ENCODE measurements around the gene OR2F1. TPM values are rescaled to one million over a fixed set of nuclear protein-coding genes. Genes with fewer than 3 reads are reported as not detected.

Gene OR2F1
- polyA plus RNA-seq, 1 donor: 0.13 TPM

DNA sequence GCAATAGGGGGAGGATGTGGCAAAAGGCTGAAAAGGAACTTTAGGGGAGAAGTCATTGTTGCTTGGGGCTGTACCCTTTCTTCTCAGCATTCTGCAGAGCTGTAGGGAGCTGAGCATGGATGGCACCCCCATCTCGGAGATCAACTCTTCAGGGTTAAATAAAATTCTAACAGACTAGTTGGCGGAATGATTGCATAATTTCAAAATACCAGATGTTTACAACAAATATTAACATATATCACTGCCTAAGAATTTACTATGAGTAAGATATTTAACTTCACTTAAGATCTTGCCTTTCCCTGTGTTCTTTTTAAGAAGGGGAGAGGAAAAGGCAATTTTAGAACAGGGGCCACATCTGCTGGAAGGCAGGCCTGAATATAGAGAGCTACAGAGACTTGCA, 509 bp upstream of the OR2F1 start:
- no peak for DNase-seq
- no peak overlapping the region for H3K4me3 ChIP-seq (ENCODE audit: low read length)
- no CpG with 5 or more reads among the region's 2 CpGs for WGBS (ENCODE audit: insufficient coverage, low lambda C conversion rate)

DNA sequence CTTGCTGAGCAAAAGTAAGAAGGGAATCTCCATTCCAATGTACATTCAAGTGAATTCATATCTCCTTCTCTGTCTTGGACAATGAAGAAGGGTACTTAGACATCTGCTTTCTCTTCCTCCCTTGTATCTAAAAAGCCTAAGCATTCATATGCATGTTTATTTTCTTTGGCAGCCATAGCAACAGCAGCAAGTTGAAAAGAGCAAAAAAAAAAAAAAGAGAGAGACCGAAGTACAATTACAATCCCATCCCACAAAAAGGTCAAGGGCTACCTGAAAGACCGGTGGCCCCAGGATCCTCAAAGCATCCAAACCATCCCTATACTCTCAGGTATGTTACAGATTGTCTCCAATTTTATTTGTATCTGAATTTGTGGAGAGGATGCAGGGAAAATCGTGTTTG, 4.1 kb downstream of the OR2F1 start:
- H3K27ac ChIP-seq (ENCODE audit: low read length): no peak overlapping the region
- H3K9me3 ChIP-seq (ENCODE audit: control insufficient read depth, low read depth, low read length): no peaks in the 10 kb centered on the region
- H3K36me3 ChIP-seq (ENCODE audit: control insufficient read depth, insufficient read depth, low read length): no peaks in the 10 kb centered on the region
- no peaks in the 10 kb centered on the region for H3K27me3 ChIP-seq (ENCODE audit: control insufficient read depth, insufficient read depth, low read length)
- no peak overlapping the region for H3K4me3 ChIP-seq (ENCODE audit: low read length)
- peak; percentile 37 to 70 for DNase-seq
- 0% methylated on average over 1 of the region's 3 CpGs for WGBS (ENCODE audit: insufficient coverage, low lambda C conversion rate)
- H3K4me1 ChIP-seq (ENCODE audit: control insufficient read depth, insufficient read depth, low read length): peaks cover 5% of the 10 kb centered on the region

More for the DNA sequence above, 509 bp upstream of the OR2F1 start:
- H3K27ac ChIP-seq (ENCODE audit: low read length): no peak overlapping the region
- H3K4me1 ChIP-seq (ENCODE audit: control insufficient read depth, insufficient read depth, low read length): peaks cover 5% of the 10 kb centered on the region
- no peaks in the 10 kb centered on the region for H3K9me3 ChIP-seq (ENCODE audit: control insufficient read depth, low read depth, low read length)
- no peaks in the 10 kb centered on the region for H3K27me3 ChIP-seq (ENCODE audit: control insufficient read depth, insufficient read depth, low read length)
- H3K36me3 ChIP-seq (ENCODE audit: control insufficient read depth, insufficient read depth, low read length): no peaks in the 10 kb centered on the region

DNA sequence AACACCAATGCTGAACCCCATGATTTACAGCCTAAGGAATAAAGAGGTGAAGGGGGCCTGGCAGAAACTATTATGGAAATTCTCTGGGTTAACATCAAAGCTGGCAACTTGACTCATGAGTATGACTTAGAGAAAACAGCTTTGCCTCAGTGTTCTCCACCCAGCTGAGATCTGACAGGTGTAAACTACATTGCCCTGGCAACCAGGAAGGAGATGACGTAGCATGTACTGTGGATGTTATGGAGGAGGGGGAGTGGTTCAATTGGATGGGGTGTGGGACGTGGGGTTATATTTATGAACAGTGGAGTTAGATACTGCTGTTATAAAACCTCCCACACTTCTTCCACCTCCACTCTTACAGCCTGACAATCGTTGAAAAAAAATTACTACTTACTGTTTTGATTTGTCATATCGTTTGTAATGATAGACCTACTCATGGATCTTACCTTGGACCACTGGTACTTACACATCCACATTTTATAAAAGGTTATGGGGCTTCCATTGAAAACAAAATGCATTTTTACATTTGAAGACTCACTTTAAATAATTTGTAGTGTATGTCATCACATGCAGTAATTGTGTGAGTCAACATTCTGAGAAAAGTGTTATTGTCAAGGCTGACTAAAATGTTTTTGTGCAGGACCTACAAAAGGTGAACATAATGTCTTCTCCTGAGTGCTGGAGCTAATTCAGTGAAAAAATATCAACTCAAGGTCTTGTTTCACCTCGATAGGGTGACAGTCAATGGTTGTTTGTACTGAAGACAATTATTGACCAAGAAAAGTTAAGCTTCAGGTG, 6.4 kb downstream of the OR2F1 start:
- Histone ChIP-seq H3K4me1 (ENCODE audit: control insufficient read depth, insufficient read depth, low read length) (peaks cover 13% of the 10 kb centered on the region), H3K36me3 (ENCODE audit: control insufficient read depth, insufficient read depth, low read length) (no peaks in the 10 kb centered on the region), H3K27ac (ENCODE audit: low read length) (no peak overlapping the region), H3K9me3 (ENCODE audit: control insufficient read depth, low read depth, low read length) (no peaks in the 10 kb centered on the region), H3K4me3 (ENCODE audit: low read length) (no peak overlapping the region), H3K27me3 (ENCODE audit: control insufficient read depth, insufficient read depth, low read length) (no peaks in the 10 kb centered on the region)
- no peak for DNase-seq
- WGBS (ENCODE audit: insufficient coverage, low lambda C conversion rate): 83% methylated on average over 2 of the region's 5 CpGs

DNA sequence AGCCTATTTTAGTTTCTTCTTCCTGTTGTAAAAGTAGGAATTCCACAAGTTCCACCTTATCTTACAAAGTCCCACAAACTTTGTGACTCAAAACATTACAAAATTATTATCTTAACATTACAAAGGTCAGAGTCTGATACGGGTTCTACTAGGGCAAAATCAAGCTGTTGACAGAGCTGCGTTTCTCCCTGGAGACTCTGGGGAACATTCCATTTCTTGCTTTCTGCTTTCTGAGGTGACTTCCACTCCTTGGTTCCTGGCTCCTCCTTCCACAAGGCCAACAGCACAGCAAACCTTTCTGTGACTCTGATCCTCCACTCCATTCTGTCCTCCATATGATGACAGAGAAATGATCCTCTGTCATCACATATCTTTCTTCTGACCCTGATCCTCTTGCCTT, 10.6 kb downstream of the OR2F1 start:
- Histone ChIP-seq H3K36me3 (ENCODE audit: control insufficient read depth, insufficient read depth, low read length) (no peaks in the 10 kb centered on the region), H3K27ac (ENCODE audit: low read length) (peak overlapping the region; percentile 82), H3K27me3 (ENCODE audit: control insufficient read depth, insufficient read depth, low read length) (no peaks in the 10 kb centered on the region), H3K9me3 (ENCODE audit: control insufficient read depth, low read depth, low read length) (no peaks in the 10 kb centered on the region), H3K4me3 (ENCODE audit: low read length) (no peak overlapping the region), H3K4me1 (ENCODE audit: control insufficient read depth, insufficient read depth, low read length) (peaks cover 8% of the 10 kb centered on the region)
- DNase-seq: peak; percentile 78 to 89
- WGBS (ENCODE audit: insufficient coverage, low lambda C conversion rate): no CpG with 5 or more reads among the region's 2 CpGs

DNA sequence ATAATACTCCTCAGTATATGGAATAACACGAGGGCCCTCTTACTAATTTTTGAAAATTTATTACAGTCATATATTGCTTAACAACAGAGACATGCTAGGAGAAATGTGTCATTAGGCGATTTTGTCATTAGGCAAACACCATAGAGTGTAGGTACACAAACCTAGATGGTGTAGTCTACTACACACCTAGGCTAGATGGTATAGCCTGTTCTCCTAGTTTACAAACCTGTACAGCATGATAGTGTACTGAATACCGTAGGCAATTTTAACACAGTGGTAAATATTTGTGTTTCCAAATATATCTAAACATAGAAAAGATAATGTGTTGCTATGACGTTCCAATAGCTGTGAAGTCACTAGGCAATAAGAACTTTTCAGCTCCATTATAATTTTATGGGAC, 12.8 kb downstream of the OR2F1 start:
- no peaks in the 10 kb centered on the region for H3K36me3 ChIP-seq (ENCODE audit: control insufficient read depth, insufficient read depth, low read length)
- DNase-seq: peak in 1 of 2 donors; percentile 2
- peaks cover 5% of the 10 kb centered on the region for H3K9me3 ChIP-seq (ENCODE audit: control insufficient read depth, low read depth, low read length)
- WGBS (ENCODE audit: insufficient coverage, low lambda C conversion rate): no CpG with 5 or more reads among the region's 4 CpGs
- no peak overlapping the region for H3K4me3 ChIP-seq (ENCODE audit: low read length)
- no peaks in the 10 kb centered on the region for H3K27me3 ChIP-seq (ENCODE audit: control insufficient read depth, insufficient read depth, low read length)
- peaks cover 8% of the 10 kb centered on the region for H3K4me1 ChIP-seq (ENCODE audit: control insufficient read depth, insufficient read depth, low read length)
- H3K27ac ChIP-seq (ENCODE audit: low read length): no peak overlapping the region

DNA sequence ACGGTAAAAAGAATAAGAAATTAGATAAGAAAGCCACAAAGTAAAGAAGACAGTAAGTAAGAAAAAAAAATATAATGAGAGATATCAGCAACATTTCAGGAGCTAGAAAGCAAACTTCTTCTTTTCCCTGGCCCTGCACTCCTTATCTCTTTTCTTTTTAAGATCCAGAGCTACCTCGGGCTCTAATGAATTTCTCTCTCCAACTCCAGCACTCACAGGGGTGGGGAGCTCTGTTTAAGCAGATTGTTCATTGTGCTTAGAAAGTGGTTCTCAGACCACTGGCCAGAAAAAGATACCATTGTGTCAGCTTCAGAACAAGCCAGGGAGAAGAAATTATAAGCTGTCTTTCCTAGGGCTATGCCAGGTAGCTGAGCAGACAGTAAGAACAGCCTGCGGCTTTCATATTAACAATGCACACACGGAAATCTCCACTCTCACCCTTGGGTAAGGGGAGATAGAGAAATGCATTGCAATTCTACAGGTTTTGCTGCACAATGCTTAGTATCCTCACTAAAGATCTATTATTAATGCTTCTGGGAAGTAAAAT, 19.3 kb downstream of the OR2F1 start:
- Histone ChIP-seq H3K27ac (ENCODE audit: low read length) (peak overlapping the region; percentile 57), H3K4me1 (ENCODE audit: control insufficient read depth, insufficient read depth, low read length) (peaks cover 22% of the 10 kb centered on the region)
- DNase-seq: peak in 1 of 2 donors; percentile 52

DNA sequence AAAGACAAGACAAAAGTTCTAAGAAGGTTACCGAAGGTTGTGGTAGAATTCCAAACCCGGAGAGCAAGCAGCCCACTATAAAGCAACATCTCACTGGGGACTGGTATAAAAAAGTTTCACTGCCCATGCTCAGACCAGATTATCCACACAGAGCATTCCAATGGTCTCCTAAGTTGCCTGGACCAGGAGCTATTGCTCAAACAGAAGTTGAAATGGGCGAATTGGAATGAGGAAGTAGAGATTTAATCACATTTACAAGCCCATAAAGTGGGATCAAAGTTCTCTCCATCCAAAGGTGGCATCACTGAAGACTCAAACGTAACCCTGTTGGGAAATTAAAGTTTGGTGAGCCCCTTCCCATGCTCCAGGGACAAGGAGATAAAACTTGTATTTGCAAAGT, 19.8 kb downstream of the OR2F1 start:
- H3K9me3 ChIP-seq (ENCODE audit: control insufficient read depth, low read depth, low read length): peaks cover 5% of the 10 kb centered on the region
- H3K4me3 ChIP-seq (ENCODE audit: low read length): no peak overlapping the region
- no peaks in the 10 kb centered on the region for H3K27me3 ChIP-seq (ENCODE audit: control insufficient read depth, insufficient read depth, low read length)
- H3K4me1 ChIP-seq (ENCODE audit: control insufficient read depth, insufficient read depth, low read length): peaks cover 22% of the 10 kb centered on the region
- H3K27ac ChIP-seq (ENCODE audit: low read length): peak overlapping the region; percentile 57
- H3K36me3 ChIP-seq (ENCODE audit: control insufficient read depth, insufficient read depth, low read length): no peaks in the 10 kb centered on the region
- WGBS (ENCODE audit: insufficient coverage, low lambda C conversion rate): no CpG with 5 or more reads among the region's 4 CpGs
- DNase-seq: peak; percentile 85 to 91

More for the DNA sequence above, 19.3 kb downstream of the OR2F1 start:
- WGBS (ENCODE audit: insufficient coverage, low lambda C conversion rate): 29% methylated on average over 1 of the region's 4 CpGs
- Histone ChIP-seq H3K4me3 (ENCODE audit: low read length) (no peak overlapping the region), H3K27me3 (ENCODE audit: control insufficient read depth, insufficient read depth, low read length) (no peaks in the 10 kb centered on the region), H3K9me3 (ENCODE audit: control insufficient read depth, low read depth, low read length) (peaks cover 5% of the 10 kb centered on the region), H3K36me3 (ENCODE audit: control insufficient read depth, insufficient read depth, low read length) (no peaks in the 10 kb centered on the region)

DNA sequence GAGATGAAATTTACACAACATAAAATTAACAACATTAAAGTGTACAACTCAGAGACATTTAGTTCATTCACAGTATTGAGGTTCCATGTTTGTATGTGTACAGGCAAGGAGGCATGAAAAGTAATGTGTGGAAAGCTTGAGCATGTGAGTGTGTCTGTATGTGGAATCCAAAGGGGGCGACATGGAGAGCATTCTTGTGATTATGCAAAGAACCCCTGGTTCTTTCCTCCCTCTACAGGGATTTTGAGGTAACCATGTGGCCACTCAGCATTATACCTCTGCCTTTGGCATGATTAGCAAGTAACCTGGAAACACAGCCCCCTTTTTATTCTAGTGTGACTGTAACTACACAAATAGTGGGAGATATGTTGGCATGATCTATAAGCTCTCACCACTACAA, 21.0 kb downstream of the OR2F1 start:
- no peaks in the 10 kb centered on the region for H3K27me3 ChIP-seq (ENCODE audit: control insufficient read depth, insufficient read depth, low read length)
- H3K4me3 ChIP-seq (ENCODE audit: low read length): no peak overlapping the region
- no peak overlapping the region for H3K27ac ChIP-seq (ENCODE audit: low read length)
- H3K36me3 ChIP-seq (ENCODE audit: control insufficient read depth, insufficient read depth, low read length): no peaks in the 10 kb centered on the region
- no CpG with 5 or more reads among the region's 1 CpG for WGBS (ENCODE audit: insufficient coverage, low lambda C conversion rate)
- peaks cover 5% of the 10 kb centered on the region for H3K9me3 ChIP-seq (ENCODE audit: control insufficient read depth, low read depth, low read length)
- peak in 1 of 2 donors; percentile 12 for DNase-seq
- peaks cover 22% of the 10 kb centered on the region for H3K4me1 ChIP-seq (ENCODE audit: control insufficient read depth, insufficient read depth, low read length)

DNA sequence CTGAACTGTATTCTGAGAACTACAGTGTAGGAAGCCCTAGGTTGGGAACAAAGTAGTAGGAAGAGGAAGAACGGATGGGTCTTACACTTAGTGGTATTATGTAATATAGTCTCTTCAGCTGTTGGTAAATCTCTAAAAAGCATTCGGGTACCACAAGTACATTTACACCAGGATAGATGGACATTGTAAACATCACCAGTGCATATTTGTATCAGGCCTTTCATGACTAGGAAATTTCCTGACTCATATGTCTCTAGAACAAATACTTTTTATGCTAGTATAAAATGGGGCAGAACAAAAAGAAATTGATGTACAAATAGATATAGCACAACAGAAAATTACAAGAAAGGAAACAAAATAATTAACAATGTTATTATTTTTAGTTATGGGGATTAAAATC, 23.9 kb downstream of the OR2F1 start:
- H3K27me3 ChIP-seq (ENCODE audit: control insufficient read depth, insufficient read depth, low read length): no peaks in the 10 kb centered on the region
- no peaks in the 10 kb centered on the region for H3K36me3 ChIP-seq (ENCODE audit: control insufficient read depth, insufficient read depth, low read length)
- no peak overlapping the region for H3K27ac ChIP-seq (ENCODE audit: low read length)
- no peak for DNase-seq
- 100% methylated on average over 1 of the region's 2 CpGs for WGBS (ENCODE audit: insufficient coverage, low lambda C conversion rate)
- no peak overlapping the region for H3K4me3 ChIP-seq (ENCODE audit: low read length)
- peaks cover 16% of the 10 kb centered on the region for H3K4me1 ChIP-seq (ENCODE audit: control insufficient read depth, insufficient read depth, low read length)
- peaks cover 5% of the 10 kb centered on the region for H3K9me3 ChIP-seq (ENCODE audit: control insufficient read depth, low read depth, low read length)

DNA sequence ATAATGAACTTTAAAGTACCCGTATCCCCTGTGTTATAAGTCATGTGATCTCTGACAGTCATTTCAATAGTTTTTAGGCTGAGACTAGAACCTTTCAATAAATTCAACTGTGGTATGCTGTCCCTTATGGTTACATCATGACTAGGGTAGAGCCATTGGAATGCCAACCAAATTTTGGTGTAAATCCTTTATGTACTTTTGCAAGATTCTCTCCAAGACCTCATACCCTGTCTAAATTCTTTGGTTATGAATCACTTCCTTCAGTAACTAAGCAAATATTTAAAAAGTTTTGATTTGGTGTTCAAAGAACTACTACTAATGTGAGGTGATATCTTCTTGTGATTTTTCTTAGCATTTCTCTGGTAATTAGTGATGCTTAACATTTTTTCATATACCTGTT, 24.7 kb downstream of the OR2F1 start:
- Histone ChIP-seq H3K9me3 (ENCODE audit: control insufficient read depth, low read depth, low read length) (peaks cover 5% of the 10 kb centered on the region), H3K27me3 (ENCODE audit: control insufficient read depth, insufficient read depth, low read length) (no peaks in the 10 kb centered on the region), H3K4me3 (ENCODE audit: low read length) (no peak overlapping the region), H3K27ac (ENCODE audit: low read length) (no peak overlapping the region), H3K36me3 (ENCODE audit: control insufficient read depth, insufficient read depth, low read length) (no peaks in the 10 kb centered on the region), H3K4me1 (ENCODE audit: control insufficient read depth, insufficient read depth, low read length) (peaks cover 9% of the 10 kb centered on the region)
- no peak for DNase-seq
- WGBS (ENCODE audit: insufficient coverage, low lambda C conversion rate): no CpG with 5 or more reads among the region's 1 CpG
